IMR-90 (cell line): ENCODE results near the gene EPHA2. TPM values are rescaled to one million over a fixed set of nuclear protein-coding genes. Genes with fewer than 3 reads are reported as not detected.

ENCODE experiments used
- ATAC-seq: fragments of 200-7000 bp; cut with Tn5 transposase; 2 replicates; pipeline ENCODE4 v1.9.1; 2020; ENCODE audit warnings: low read depth, mild to moderate bottlenecking, moderate library complexity
- BruUV-seq: library from RNA; stranded (reverse); fragments of 400-500 nt; replicated peaks from 2 replicates; lab custom pipeline; 2021; lab: Mats Ljungman, UMichigan
- CTCF ChIA-PET: fragments of 300-600 bp; formaldehyde crosslinking; extraction: SDS; loops from one replicate; lab custom pipeline; 2021; ENCODE audit warnings: antibody characterized with exemption; lab: Yijun Ruan, JAX
- POLR2A ChIA-PET: fragments of 300-600 bp; sonication (Branson Sonifier 250); formaldehyde crosslinking; loops from one replicate; lab custom pipeline; 2022; ENCODE audit warnings: antibody characterized with exemption; ENCODE audit not compliant: unreplicated experiment; lab: Charles Lee
- DNase-seq: peaks from one replicate; pipeline ENCODE4 v3.0.0; 2013
- H2AFZ ChIP-seq: replicated peaks from 2 replicates; pipeline ENCODE3; 2013; ENCODE audit warnings: low read length, mild to moderate bottlenecking; ENCODE audit not compliant: poor library complexity
- H2AK5ac ChIP-seq: 2 replicates; pipeline ENCODE4 v1.6.1; 2013; ENCODE audit warnings: low read depth, low read length, inconsistent platforms
- H2AK9ac ChIP-seq: replicated peaks from 2 replicates; pipeline ENCODE3; 2013; ENCODE audit warnings: mild to moderate bottlenecking, low read depth, low read length, moderate library complexity; ENCODE audit not compliant: poor library complexity
- H2BK120ac ChIP-seq: 2 replicates; pipeline ENCODE4 v1.6.1; 2013; ENCODE audit warnings: low read depth, low read length, inconsistent platforms
- H2BK15ac ChIP-seq: 3 replicates; pipeline ENCODE4 v1.6.1; 2013; ENCODE audit warnings: low read depth, low read length, inconsistent platforms
- H2BK20ac ChIP-seq: 2 replicates; pipeline ENCODE4 v1.6.1; 2013; ENCODE audit warnings: low read depth, mild to moderate bottlenecking, inconsistent platforms, low read length, moderate library complexity
- H2BK5ac ChIP-seq: 2 replicates; pipeline ENCODE4 v1.6.1; 2013; ENCODE audit warnings: mild to moderate bottlenecking, low read depth, low read length, inconsistent platforms; ENCODE audit not compliant: poor library complexity, severe bottlenecking
- H3K14ac ChIP-seq: replicated peaks from 2 replicates; pipeline ENCODE4 v1.6.1; 2013; ENCODE audit warnings: low read depth, low read length, inconsistent platforms
- H3K18ac ChIP-seq: 2 replicates; pipeline ENCODE4 v1.6.1; 2013; ENCODE audit warnings: low read depth, low read length, control low read depth
- H3K23ac ChIP-seq: 2 replicates; pipeline ENCODE4 v1.6.1; 2013; ENCODE audit warnings: low read depth, low read length, inconsistent platforms
- H3K27ac ChIP-seq: 2 replicates; pipeline ENCODE4 v1.5.1; 2013; ENCODE audit warnings: mild to moderate bottlenecking, control low read depth, low read length; ENCODE audit not compliant: insufficient read depth
- H3K27me3 ChIP-seq: 2 replicates; pipeline ENCODE4 v1.6.1; 2013; ENCODE audit warnings: low read length; ENCODE audit not compliant: control insufficient read depth, insufficient read depth
- H3K36me3 ChIP-seq: 2 replicates; pipeline ENCODE4 v1.6.1; 2013; ENCODE audit warnings: low read length, mixed read lengths; ENCODE audit not compliant: control insufficient read depth, insufficient read depth
- H3K4ac ChIP-seq: 2 replicates; pipeline ENCODE4 v1.6.1; 2013; ENCODE audit warnings: low read depth, low read length, inconsistent platforms
- H3K4me1 ChIP-seq: 2 replicates; pipeline ENCODE4 v1.6.1; 2013; ENCODE audit warnings: low read length, mixed read lengths; ENCODE audit not compliant: control insufficient read depth, insufficient read depth
- H3K4me2 ChIP-seq: 2 replicates; pipeline ENCODE4 v1.6.1; 2013; ENCODE audit warnings: low read depth, mild to moderate bottlenecking, control low read depth, low read length, moderate library complexity
- H3K4me3 ChIP-seq: 2 replicates; pipeline ENCODE4 v1.5.1; 2013; ENCODE audit warnings: low read depth, mild to moderate bottlenecking, control low read depth, low read length, moderate library complexity; ENCODE audit not compliant: insufficient read depth
- H3K56ac ChIP-seq: 2 replicates; pipeline ENCODE4 v1.6.1; 2013; ENCODE audit warnings: low read length, inconsistent platforms; ENCODE audit not compliant: insufficient read depth; ENCODE audit errors: extremely low read depth
- H3K79me1 ChIP-seq, 2 experiments: 2 replicates each; pipeline ENCODE4 v1.6.1; 2013; ENCODE audit warnings: low read length in 2 of 2, inconsistent platforms in 1 of 2, low read depth in 1 of 2
- H3K9ac ChIP-seq: 2 replicates; pipeline ENCODE4 v1.6.1; 2013; ENCODE audit warnings: low read depth, low read length, control low read depth
- H3K9me1 ChIP-seq: 2 replicates; pipeline ENCODE4 v1.6.1; 2013; ENCODE audit warnings: low read length, inconsistent platforms; ENCODE audit not compliant: insufficient read depth
- H3K9me3 ChIP-seq: 2 replicates; pipeline ENCODE4 v1.6.1; 2013; ENCODE audit warnings: low read length; ENCODE audit not compliant: control insufficient read depth, insufficient read depth
- H4K20me1 ChIP-seq: 2 replicates; pipeline ENCODE4 v1.6.1; 2013; ENCODE audit warnings: low read length, inconsistent platforms; ENCODE audit not compliant: insufficient read depth
- H4K5ac ChIP-seq: 2 replicates; pipeline ENCODE4 v1.6.1; 2013; ENCODE audit warnings: mild to moderate bottlenecking, low read depth, low read length, control low read depth
- H4K8ac ChIP-seq, 2 experiments: 2 replicates each; pipeline ENCODE4 v1.6.1; 2013; ENCODE audit warnings: low read depth in 2 of 2, low read length in 2 of 2, control low read depth in 1 of 2, inconsistent platforms in 1 of 2
- H4K91ac ChIP-seq: 2 replicates; pipeline ENCODE4 v1.6.1; 2013; ENCODE audit warnings: low read depth, low read length, inconsistent platforms; ENCODE audit not compliant: insufficient read depth
- BHLHE40 ChIP-seq: fragments of 150-350 bp; IDR thresholded peaks from 2 replicates; pipeline ENCODE4 v1.6.1; 2016; ENCODE audit warnings: mild to moderate bottlenecking, low read depth, low read length
- CEBPB ChIP-seq: IDR thresholded peaks from 2 replicates; pipeline ENCODE4 v1.6.1; 2012; ENCODE audit warnings: low read depth, low read length, improper control_type of control experiment
- CHD1 ChIP-seq: IDR thresholded peaks from 2 replicates; pipeline ENCODE4 v1.6.1; 2012; ENCODE audit warnings: low read depth, low read length, improper control_type of control experiment
- FOS ChIP-seq: fragments of 150-350 bp; IDR thresholded peaks from 2 replicates; pipeline ENCODE4 v1.6.1; 2016; ENCODE audit warnings: low read depth, low read length
- MAFK ChIP-seq: IDR thresholded peaks from 2 replicates; pipeline ENCODE4 v1.6.1; 2012; ENCODE audit warnings: low read depth, low read length, improper control_type of control experiment
- MAZ ChIP-seq: IDR thresholded peaks from 2 replicates; pipeline ENCODE4 v1.6.1; 2012; ENCODE audit warnings: low read depth, mild to moderate bottlenecking, low read length, improper control_type of control experiment, moderate library complexity, borderline replicate concordance
- MXI1 ChIP-seq: IDR thresholded peaks from 2 replicates; pipeline ENCODE4 v1.6.1; 2012; ENCODE audit warnings: low read depth, mild to moderate bottlenecking, low read length, moderate library complexity, borderline replicate concordance
- NFE2L2 ChIP-seq: fragments of 150-350 bp; IDR thresholded peaks from 2 replicates; pipeline ENCODE4 v1.6.1; 2016; ENCODE audit warnings: low read depth, mild to moderate bottlenecking, low read length
- POLR2A ChIP-seq: IDR thresholded peaks from 2 replicates; pipeline ENCODE4 v1.6.1; 2012; ENCODE audit warnings: mild to moderate bottlenecking, low read depth, low read length
- RAD21 ChIP-seq: IDR thresholded peaks from 2 replicates; pipeline ENCODE4 v1.6.1; 2012; ENCODE audit warnings: low read length, improper control_type of control experiment
- RCOR1 ChIP-seq: IDR thresholded peaks from 2 replicates; pipeline ENCODE4 v1.6.1; 2012; ENCODE audit warnings: mild to moderate bottlenecking, low read length, improper control_type of control experiment; ENCODE audit not compliant: insufficient replicate concordance
- RFX5 ChIP-seq: IDR thresholded peaks from 2 replicates; pipeline ENCODE4 v1.8.0; 2012; ENCODE audit warnings: low read depth, mild to moderate bottlenecking, low read length, moderate library complexity
- SMC3 ChIP-seq: fragments of 150-350 bp; IDR thresholded peaks from 2 replicates; pipeline ENCODE4 v1.6.1; 2016; ENCODE audit warnings: low read depth, mild to moderate bottlenecking, antibody characterized with exemption, low read length, moderate library complexity
- WGBS, 2 experiments: methylation state at CpG; one replicate each; pipeline versions ENCODE4 v1.1.5 to v1.1.7; 2013; ENCODE audit warnings: missing lambda C conversion rate in 2 of 2; ENCODE audit not compliant: insufficient read length in 1 of 2; ENCODE audit errors: extremely low coverage in 2 of 2; 5-methylcytosine and 5-hydroxymethylcytosine counted together
- dilution Hi-C: fragments of 300-500 bp; cut with HindIII; formaldehyde crosslinking; loops from one replicate; pipeline ENCODE4 v1.14.3; 2018; ENCODE audit warnings: low sequenced_read_pairs; ENCODE audit not compliant: unreplicated experiment
- in situ Hi-C: fragments of 300-500 bp; cut with MboI; formaldehyde crosslinking; loops from 3 replicates; pipeline ENCODE4 v1.14.3; 2019; ENCODE audit warnings: low sequenced_read_pairs, inconsistent platforms, mixed read lengths
- intact Hi-C: fragments of 100-400 bp; cut with micrococcal nuclease; formaldehyde crosslinking; loops from 2 replicates; pipeline ENCODE4 v1.10.0; 2022
- polyA plus RNA-seq, 3 experiments: library from polyadenylated mRNA; depleted of rRNA; stranded (reverse); fragments of >200 nt; gene quantifications; 2 replicates each; pipeline ENCODE4 v1.2.3, GENCODE V29; 2012; ENCODE audit warnings: low replicate concordance in 1 of 3
- total RNA-seq: library from RNA; depleted of rRNA; stranded (reverse); fragments of >200 nt; gene quantifications from 2 replicates; pipeline ENCODE4 v1.2.3, GENCODE V29; 2012
- TF ChIP-seq, protein P1 (sequence below): fragments of 150-350 bp; IDR thresholded peaks from 2 replicates; pipeline ENCODE4 v1.6.1; 2016; ENCODE audit warnings: low read depth, mild to moderate bottlenecking, low read length, moderate library complexity, borderline replicate concordance
- TF ChIP-seq, protein P2 (sequence below): fragments of 150-350 bp; IDR thresholded peaks from 2 replicates; pipeline ENCODE4 v1.6.1; 2017; ENCODE audit warnings: mild to moderate bottlenecking, antibody characterized with exemption, low read length, low read depth
- TF ChIP-seq, protein P3 (sequence below): conservative IDR thresholded peaks from 2 replicates; pipeline ENCODE4 v1.5.1; 2012; ENCODE audit warnings: mild to moderate bottlenecking, low read depth, low read length, improper control_type of control experiment

The EPHA2 gene
- total and polyA plus RNA-seq, 2 of the 4 experiments (the other 2 are of a cell fraction), result 24.0 to 72.6 TPM

DNA sequence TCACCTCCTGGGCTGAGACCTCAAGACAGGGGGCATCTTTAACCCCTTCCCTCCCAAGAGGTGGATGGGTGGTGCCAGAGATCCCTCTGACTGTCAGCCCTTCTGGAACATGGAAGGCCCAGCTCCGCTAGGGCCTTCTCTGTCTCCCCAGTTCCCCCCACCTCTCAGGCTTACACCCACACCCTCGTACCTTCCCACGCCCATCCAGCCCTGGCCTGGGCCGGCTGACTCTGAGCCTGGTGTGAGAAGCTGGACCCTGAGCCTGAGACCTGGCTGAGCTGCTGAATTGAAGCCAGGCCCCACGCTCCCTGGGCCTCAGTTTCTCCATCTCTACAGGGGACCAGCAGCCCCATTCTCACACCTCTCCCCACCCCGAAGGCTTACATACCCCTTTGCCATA is 5.4 kb downstream of the EPHA2 start:
- H2BK5ac ChIP-seq, result peak overlapping the region; percentile 99
- H3K36me3 ChIP-seq, result peaks cover 43% of the 10 kb centered on the region
- ChIA-PET CTCF (interaction anchor here (0.6 kb wide), 1 partner anchor 69 kb away, joined by 3 read pairs; no protein-coding TSS in a partner anchor), POLR2A (no interaction called here)
- H2BK120ac ChIP-seq, result peak overlapping the region; percentile 86; the same call in 1 of the 2 replicates
- 86% methylated on average over 1 of the region's 6 CpGs; no CpG with 5 or more reads in 1 of the 2 experiments for WGBS, 2 experiments
- TF ChIP-seq CHD1, result no peak
- no peak for TF ChIP-seq CEBPB
- TF ChIP-seq MAZ, result no peak
- no peak for TF ChIP-seq RAD21
- TF ChIP-seq MAFK, result no peak
- no peak for TF ChIP-seq MXI1
- no peak for TF ChIP-seq POLR2A
- no peak for TF ChIP-seq RFX5
- no peak for TF ChIP-seq BHLHE40
- no peak for TF ChIP-seq NFE2L2
- TF ChIP-seq, protein P1, sequence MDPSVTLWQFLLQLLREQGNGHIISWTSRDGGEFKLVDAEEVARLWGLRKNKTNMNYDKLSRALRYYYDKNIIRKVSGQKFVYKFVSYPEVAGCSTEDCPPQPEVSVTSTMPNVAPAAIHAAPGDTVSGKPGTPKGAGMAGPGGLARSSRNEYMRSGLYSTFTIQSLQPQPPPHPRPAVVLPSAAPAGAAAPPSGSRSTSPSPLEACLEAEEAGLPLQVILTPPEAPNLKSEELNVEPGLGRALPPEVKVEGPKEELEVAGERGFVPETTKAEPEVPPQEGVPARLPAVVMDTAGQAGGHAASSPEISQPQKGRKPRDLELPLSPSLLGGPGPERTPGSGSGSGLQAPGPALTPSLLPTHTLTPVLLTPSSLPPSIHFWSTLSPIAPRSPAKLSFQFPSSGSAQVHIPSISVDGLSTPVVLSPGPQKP, result no peak
- TF ChIP-seq, protein P2, sequence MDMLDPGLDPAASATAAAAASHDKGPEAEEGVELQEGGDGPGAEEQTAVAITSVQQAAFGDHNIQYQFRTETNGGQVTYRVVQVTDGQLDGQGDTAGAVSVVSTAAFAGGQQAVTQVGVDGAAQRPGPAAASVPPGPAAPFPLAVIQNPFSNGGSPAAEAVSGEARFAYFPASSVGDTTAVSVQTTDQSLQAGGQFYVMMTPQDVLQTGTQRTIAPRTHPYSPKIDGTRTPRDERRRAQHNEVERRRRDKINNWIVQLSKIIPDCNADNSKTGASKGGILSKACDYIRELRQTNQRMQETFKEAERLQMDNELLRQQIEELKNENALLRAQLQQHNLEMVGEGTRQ, result no peak
- TF ChIP-seq FOS, result no peak
- no peak for TF ChIP-seq SMC3
- no peak for TF ChIP-seq RCOR1
- TF ChIP-seq, protein P3, sequence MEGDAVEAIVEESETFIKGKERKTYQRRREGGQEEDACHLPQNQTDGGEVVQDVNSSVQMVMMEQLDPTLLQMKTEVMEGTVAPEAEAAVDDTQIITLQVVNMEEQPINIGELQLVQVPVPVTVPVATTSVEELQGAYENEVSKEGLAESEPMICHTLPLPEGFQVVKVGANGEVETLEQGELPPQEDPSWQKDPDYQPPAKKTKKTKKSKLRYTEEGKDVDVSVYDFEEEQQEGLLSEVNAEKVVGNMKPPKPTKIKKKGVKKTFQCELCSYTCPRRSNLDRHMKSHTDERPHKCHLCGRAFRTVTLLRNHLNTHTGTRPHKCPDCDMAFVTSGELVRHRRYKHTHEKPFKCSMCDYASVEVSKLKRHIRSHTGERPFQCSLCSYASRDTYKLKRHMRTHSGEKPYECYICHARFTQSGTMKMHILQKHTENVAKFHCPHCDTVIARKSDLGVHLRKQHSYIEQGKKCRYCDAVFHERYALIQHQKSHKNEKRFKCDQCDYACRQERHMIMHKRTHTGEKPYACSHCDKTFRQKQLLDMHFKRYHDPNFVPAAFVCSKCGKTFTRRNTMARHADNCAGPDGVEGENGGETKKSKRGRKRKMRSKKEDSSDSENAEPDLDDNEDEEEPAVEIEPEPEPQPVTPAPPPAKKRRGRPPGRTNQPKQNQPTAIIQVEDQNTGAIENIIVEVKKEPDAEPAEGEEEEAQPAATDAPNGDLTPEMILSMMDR, result no peak
- peak overlapping the region; percentile 95 for H3K4ac ChIP-seq
- peak overlapping the region; percentile 98; the same call in 1 of the 2 replicates for H4K91ac ChIP-seq
- BruUV-seq, result no TSS peak
- in situ Hi-C loops, result no loop called here
- peaks cover 14 to 78% of the 10 kb centered on the region in 2 experiments; a peak in 3 of 4 replicates for H3K79me1 ChIP-seq
- peak overlapping the region; percentile 96 for H3K27ac ChIP-seq
- no peak overlapping the region for H3K4me3 ChIP-seq
- peak overlapping the region; percentile 88 for H2AK9ac ChIP-seq
- peak overlapping the region; percentile 63; the same call in 1 of the 2 replicates for H3K9ac ChIP-seq
- H3K27me3 ChIP-seq, result no peaks in the 10 kb centered on the region
- no peak overlapping the region; the same call in 1 of the 2 replicates for H3K4me2 ChIP-seq
- H3K9me1 ChIP-seq, result peaks cover 27% of the 10 kb centered on the region
- peak overlapping the region; percentile 40 for H3K18ac ChIP-seq
- H3K56ac ChIP-seq, result no peak overlapping the region
- dilution Hi-C loops, result no loop called here
- H4K8ac ChIP-seq, result peak overlapping the region in 1 of 2 experiments; percentile 85; a peak in 2 of 4 replicates
- H3K14ac ChIP-seq, result no peak overlapping the region
- H2BK15ac ChIP-seq, result peak overlapping the region; percentile 75; the same call in 1 of the 3 replicates
- H4K20me1 ChIP-seq, result peaks cover 16% of the 10 kb centered on the region
- DNase-seq, result no peak
- H3K9me3 ChIP-seq, result no peaks in the 10 kb centered on the region
- ATAC-seq, result no peak
- H2AK5ac ChIP-seq, result peak overlapping the region; percentile 99
- H3K4me1 ChIP-seq, result peaks cover 47% of the 10 kb centered on the region
- intact Hi-C loops, result no loop called here
- H2BK20ac ChIP-seq, result 0 out of 2 replicates have a peak overlapping the region, but pooled peaks have one; percentile 1
- H4K5ac ChIP-seq, result peak overlapping the region; percentile 62
- H3K23ac ChIP-seq, result peak overlapping the region; percentile 97
- no peak overlapping the region for H2AFZ ChIP-seq
